ENCODE data around the gene CDKN1C. TPM values are rescaled to one million over a fixed set of nuclear protein-coding genes. Genes with fewer than 3 reads are reported as not detected.

Gene CDKN1C
- total RNA-seq, 5 donors from 2014 or later (not counting 1 experiment from before 2014, with no cell fraction given): 2.1 to 7.0 (median 5.3) TPM

DNA sequence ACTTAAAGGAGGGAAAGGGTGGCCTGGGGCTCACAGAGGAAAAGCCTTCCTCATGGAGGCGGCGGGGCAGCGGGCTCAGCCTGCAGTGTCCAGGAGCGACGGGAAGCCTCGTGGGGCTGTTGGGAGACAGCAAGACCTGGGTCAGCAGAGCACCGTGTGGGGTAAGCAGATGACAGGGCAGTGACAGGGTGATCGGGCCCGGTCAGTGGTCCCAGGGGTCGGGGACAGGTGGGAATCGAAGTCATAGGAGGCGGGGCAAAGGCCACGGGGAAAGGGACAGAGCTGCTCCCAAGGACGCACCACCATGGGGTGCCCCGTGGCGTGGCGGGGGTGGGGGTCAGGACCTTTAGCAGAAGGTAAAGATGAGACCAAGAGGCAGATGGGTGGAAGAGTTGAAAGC is 49.8 kb downstream of the CDKN1C start:
- H3K27me3 Mint-ChIP-seq: no peaks in the 10 kb centered on the region
- no peaks in the 10 kb centered on the region for H3K36me3 Mint-ChIP-seq
- H3K9me3 Mint-ChIP-seq: no peaks in the 10 kb centered on the region
- ATAC-seq (replicated peaks in 1 of 4): no peak
- H3K27ac Mint-ChIP-seq: no peak overlapping the region
- peaks cover 0 to 8% of the 10 kb centered on the region in 2 donors for H3K36me3 ChIP-seq (ENCODE audit: control insufficient read depth in 2 of 2, extremely low read depth in 1 of 2, insufficient read depth in 1 of 2, low read length in 1 of 2)
- H3K9me3 ChIP-seq: no peaks in the 10 kb centered on the region
- CTCF ChIA-PET: no interaction called here
- no peak for DNase-seq
- 91% methylated on average over 16 of the region's 17 CpGs for WGBS (ENCODE audit: insufficient coverage)
- no peaks in the 10 kb centered on the region for H3K4me1 Mint-ChIP-seq
- POLR2A ChIA-PET: no interaction called here
- H3K4me3 ChIP-seq (ENCODE audit: control insufficient read depth in 1 of 2, extremely low read depth in 1 of 2, low read length in 1 of 2): no peak overlapping the region
- H3K4me3 Mint-ChIP-seq: no peak overlapping the region
- H3K27me3 ChIP-seq (replicated peaks in 1 of 2; ENCODE audit: control insufficient read depth in 2 of 2, extremely low read depth in 1 of 2, insufficient read depth in 2 of 2, low read length in 1 of 2): no peaks in the 10 kb centered on the region
- no peaks in the 10 kb centered on the region for H3K4me1 ChIP-seq (ENCODE audit: control insufficient read depth in 1 of 2, extremely low read depth in 1 of 2, insufficient read depth in 2 of 2, low read length in 2 of 2)
- H3K27ac ChIP-seq (ENCODE audit: low read length): no peak overlapping the region

DNA sequence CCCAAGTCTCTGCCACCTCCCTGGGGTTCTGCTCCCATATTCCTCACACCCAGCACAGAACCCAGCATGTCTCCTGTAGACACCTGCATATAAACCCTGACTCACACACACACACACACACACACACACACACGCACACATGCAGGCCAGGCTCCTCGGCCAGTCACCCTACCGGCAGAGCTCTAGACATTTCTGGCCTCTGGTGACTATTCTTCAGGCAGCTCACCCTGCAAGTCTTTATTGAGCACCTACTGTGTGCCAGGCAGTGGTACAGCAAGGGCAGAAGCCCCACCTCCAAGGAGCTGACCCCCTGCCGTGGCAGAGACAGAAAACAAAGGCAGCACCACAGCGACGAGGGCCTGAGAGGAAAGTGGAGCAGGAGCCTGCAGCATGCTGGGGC is 50.3 kb downstream of the CDKN1C start:
- ATAC-seq (replicated peaks in 1 of 4) (no peak), DNase-seq (no peak)
- WGBS (ENCODE audit: insufficient coverage): 84% methylated on average over 6 of the region's 6 CpGs
- Mint-ChIP-seq H3K27ac (no peak overlapping the region), H3K4me1 (no peaks in the 10 kb centered on the region), H3K4me3 (no peak overlapping the region), H3K9me3 (no peaks in the 10 kb centered on the region), H3K27me3 (no peaks in the 10 kb centered on the region), H3K36me3 (no peaks in the 10 kb centered on the region)
- H3K9me3 ChIP-seq: no peaks in the 10 kb centered on the region
- H3K27ac ChIP-seq (ENCODE audit: low read length): no peak overlapping the region
- CTCF ChIA-PET: no interaction called here
- H3K27me3 ChIP-seq (replicated peaks in 1 of 2; ENCODE audit: control insufficient read depth in 2 of 2, extremely low read depth in 1 of 2, insufficient read depth in 2 of 2, low read length in 1 of 2): no peaks in the 10 kb centered on the region
- H3K36me3 ChIP-seq (ENCODE audit: control insufficient read depth in 2 of 2, extremely low read depth in 1 of 2, insufficient read depth in 1 of 2, low read length in 1 of 2): peaks cover 0 to 10% of the 10 kb centered on the region in 2 donors
- H3K4me1 ChIP-seq (ENCODE audit: control insufficient read depth in 1 of 2, extremely low read depth in 1 of 2, insufficient read depth in 2 of 2, low read length in 2 of 2): no peaks in the 10 kb centered on the region
- no peak overlapping the region for H3K4me3 ChIP-seq (ENCODE audit: control insufficient read depth in 1 of 2, extremely low read depth in 1 of 2, low read length in 1 of 2)
- POLR2A ChIA-PET: no interaction called here

DNA sequence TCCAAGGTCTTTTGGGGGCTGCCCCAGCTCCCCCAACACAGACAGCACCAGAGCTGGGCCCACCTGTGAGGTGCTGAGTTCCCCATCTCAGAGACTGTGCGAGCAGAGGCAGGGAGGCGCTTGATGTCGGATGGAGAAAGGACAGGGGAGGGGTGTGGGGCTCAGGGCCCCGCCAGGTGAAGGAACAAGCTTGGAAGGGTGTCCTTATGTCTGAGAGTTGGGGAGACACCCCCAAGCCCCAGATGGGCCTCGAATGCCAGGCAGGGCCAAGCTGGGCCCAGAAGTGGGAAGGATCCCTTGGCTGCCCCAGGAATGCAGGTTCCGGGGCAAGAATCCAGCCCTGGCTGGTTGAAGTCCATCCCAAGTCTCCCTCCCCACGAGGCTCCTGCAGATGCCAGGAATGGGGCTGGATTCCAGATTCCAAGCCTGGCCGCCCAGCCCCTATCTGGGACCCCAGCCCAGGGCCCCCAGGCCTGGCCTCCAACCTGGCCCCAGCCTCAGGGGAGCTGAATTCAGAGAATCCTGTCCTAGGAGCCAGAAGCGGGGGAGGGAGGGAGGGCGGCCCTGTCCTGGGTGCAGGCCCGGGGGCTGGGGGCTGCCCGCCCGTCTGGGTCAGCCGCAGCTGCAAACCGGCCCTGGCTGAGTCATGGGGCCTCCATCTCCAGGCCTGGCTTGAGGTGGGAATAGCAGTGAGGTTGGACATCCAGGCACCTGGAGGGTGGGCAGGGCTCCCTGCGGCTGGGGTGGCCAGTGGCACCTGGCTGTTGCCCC is 50.9 kb downstream of the CDKN1C start:
- no peaks in the 10 kb centered on the region for H3K27me3 ChIP-seq (replicated peaks in 1 of 2; ENCODE audit: control insufficient read depth in 2 of 2, extremely low read depth in 1 of 2, insufficient read depth in 2 of 2, low read length in 1 of 2)
- Mint-ChIP-seq H3K27ac (no peak overlapping the region), H3K27me3 (no peaks in the 10 kb centered on the region), H3K9me3 (no peaks in the 10 kb centered on the region), H3K4me1 (no peaks in the 10 kb centered on the region), H3K4me3 (no peak overlapping the region), H3K36me3 (no peaks in the 10 kb centered on the region)
- POLR2A ChIA-PET: no interaction called here
- H3K27ac ChIP-seq (ENCODE audit: low read length): no peak overlapping the region
- ATAC-seq (replicated peaks in 1 of 4) (no peak), DNase-seq (no peak)
- 77% methylated on average over 12 of the region's 16 CpGs for WGBS (ENCODE audit: insufficient coverage)
- no peaks in the 10 kb centered on the region for H3K9me3 ChIP-seq
- no peak overlapping the region for H3K4me3 ChIP-seq (ENCODE audit: control insufficient read depth in 1 of 2, extremely low read depth in 1 of 2, low read length in 1 of 2)
- CTCF ChIA-PET: no interaction called here
- peaks cover 0 to 10% of the 10 kb centered on the region in 2 donors for H3K36me3 ChIP-seq (ENCODE audit: control insufficient read depth in 2 of 2, extremely low read depth in 1 of 2, insufficient read depth in 1 of 2, low read length in 1 of 2)
- no peaks in the 10 kb centered on the region for H3K4me1 ChIP-seq (ENCODE audit: control insufficient read depth in 1 of 2, extremely low read depth in 1 of 2, insufficient read depth in 2 of 2, low read length in 2 of 2)

DNA sequence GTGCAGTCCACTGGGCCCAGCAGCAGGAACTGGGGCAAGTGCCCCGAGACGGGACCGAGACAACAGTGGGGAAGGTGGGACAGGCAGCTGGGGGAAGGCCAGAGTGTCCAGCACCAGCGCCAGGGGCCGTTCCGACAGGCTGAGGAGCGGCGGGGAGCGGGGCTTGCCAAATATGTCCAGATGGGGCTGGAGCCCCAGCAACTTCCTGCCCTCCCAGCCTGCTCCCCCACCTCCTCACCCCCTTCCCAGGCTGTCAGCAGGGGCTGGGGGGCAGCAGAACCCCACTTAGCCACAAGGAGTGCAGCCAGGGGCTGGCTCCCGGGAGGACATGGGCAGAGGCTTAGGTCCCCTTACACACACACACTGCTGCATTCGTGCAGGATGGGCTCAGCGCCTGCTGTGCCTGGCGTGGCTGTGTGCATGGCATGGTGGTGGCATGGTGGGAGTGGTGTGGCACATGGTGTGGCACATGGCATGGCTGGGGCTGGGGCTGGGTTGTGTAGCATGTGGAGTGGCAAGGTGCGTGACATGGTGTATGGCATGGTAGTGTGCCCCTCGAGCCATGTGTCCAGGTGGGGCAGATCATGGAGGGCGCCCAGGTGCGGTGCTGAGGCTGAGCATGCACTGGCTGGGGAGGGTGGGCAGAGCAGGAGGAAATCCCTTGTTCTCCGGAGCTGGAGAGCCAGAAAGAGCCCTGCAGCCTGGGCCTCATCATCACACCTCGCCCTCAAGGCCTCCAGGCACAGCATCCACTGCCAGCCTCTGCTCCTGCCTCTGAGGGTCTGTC is 51.7 kb downstream of the CDKN1C start:
- peaks cover 0 to 10% of the 10 kb centered on the region in 2 donors for H3K36me3 ChIP-seq (ENCODE audit: control insufficient read depth in 2 of 2, extremely low read depth in 1 of 2, insufficient read depth in 1 of 2, low read length in 1 of 2)
- H3K36me3 Mint-ChIP-seq: peaks cover 4% of the 10 kb centered on the region
- no peak for DNase-seq
- no peaks in the 10 kb centered on the region for H3K27me3 ChIP-seq (replicated peaks in 1 of 2; ENCODE audit: control insufficient read depth in 2 of 2, extremely low read depth in 1 of 2, insufficient read depth in 2 of 2, low read length in 1 of 2)
- 63% methylated on average over 5 of the region's 19 CpGs for WGBS (ENCODE audit: insufficient coverage)
- H3K9me3 ChIP-seq: no peaks in the 10 kb centered on the region
- no peaks in the 10 kb centered on the region for H3K4me1 Mint-ChIP-seq
- CTCF ChIA-PET: no interaction called here
- H3K9me3 Mint-ChIP-seq: peaks cover 0 to 5% (median 1%) of the 10 kb centered on the region in 3 donors
- POLR2A ChIA-PET: no interaction called here
- H3K27me3 Mint-ChIP-seq: no peaks in the 10 kb centered on the region
- H3K4me3 ChIP-seq (ENCODE audit: control insufficient read depth in 1 of 2, extremely low read depth in 1 of 2, low read length in 1 of 2): no peak overlapping the region
- no peak overlapping the region for H3K4me3 Mint-ChIP-seq
- no peaks in the 10 kb centered on the region for H3K4me1 ChIP-seq (ENCODE audit: control insufficient read depth in 1 of 2, extremely low read depth in 1 of 2, insufficient read depth in 2 of 2, low read length in 2 of 2)
- ATAC-seq (replicated peaks in 1 of 4): peak in 1 of 4 experiments; percentile 17
- H3K27ac Mint-ChIP-seq: no peak overlapping the region
- no peak overlapping the region for H3K27ac ChIP-seq (ENCODE audit: low read length)

Other genes starting within 250 kb of the CDKN1C start
- gene KCNQ1OT1, start 185.8 kb downstream of the CDKN1C start, total RNA-seq: under 1 TPM; 0.30 to 0.42 (median 0.35) TPM
- gene PHLDA2, start 43.6 kb upstream of the CDKN1C start, total RNA-seq: 1 to 10 TPM in 1 of 5 donors, under 1 TPM in 4; 0.65 to 1.3 (median 0.79) TPM
- gene NAP1L4, start 106.6 kb upstream of the CDKN1C start, total RNA-seq: 100 to 1,000 TPM; 253 to 388 (median 299) TPM
- 100 to 1,000 TPM in 3 of 5 donors, 10 to 100 TPM in 2; 45.3 to 113 (median 109) TPM for gene CARS1, start 171.6 kb upstream of the CDKN1C start, total RNA-seq